Large intestine (tissue), 12 donors: ENCODE data around the gene IL6ST. TPM values are rescaled to one million over a fixed set of nuclear protein-coding genes. Genes with fewer than 3 reads are reported as not detected.
A peak's percentile ranks its signal among the peaks of the same experiment; 100 is the strongest.
"Not testable (repeated sequence)": the region's sequence is repeated elsewhere in the genome, so short reads cannot be mapped to it uniquely, and the experiment has no call there.

ENCODE experiments used
- DNase-seq, 2 donors: peaks; one replicate each; pipeline versions ENCODE4 v3.0.0 to v3.0.0-alpha.2; 2013
- H3K27ac ChIP-seq: one replicate; pipeline ENCODE4 v1.5.1; 2013; ENCODE audit warnings: low read length
- H3K27me3 ChIP-seq: 2 replicates; pipeline ENCODE4 v1.6.1; 2013; ENCODE audit warnings: low read length; ENCODE audit not compliant: control insufficient read depth, insufficient read depth
- H3K36me3 ChIP-seq: 2 replicates; pipeline ENCODE4 v1.6.1; 2013; ENCODE audit warnings: low read length; ENCODE audit not compliant: control insufficient read depth, insufficient read depth
- H3K4me1 ChIP-seq: one replicate; pipeline ENCODE4 v1.6.1; 2013; ENCODE audit warnings: low read length; ENCODE audit not compliant: control insufficient read depth, insufficient read depth
- H3K4me3 ChIP-seq: one replicate; pipeline ENCODE4 v1.5.1; 2013; ENCODE audit warnings: low read length
- H3K9me3 ChIP-seq: one replicate; pipeline ENCODE4 v1.6.1; 2013; ENCODE audit warnings: mild to moderate bottlenecking, low read depth, low read length, moderate library complexity; ENCODE audit not compliant: control insufficient read depth
- WGBS: methylation state at CpG from one replicate; pipeline ENCODE4 v1.1.5; 2013; ENCODE audit warnings: low lambda C conversion rate; ENCODE audit not compliant: insufficient coverage; 5-methylcytosine and 5-hydroxymethylcytosine counted together
- long read RNA-seq, 11 donors: transcript quantifications; one replicate each; lab custom pipeline, GENCODE V29; 2026
- polyA plus RNA-seq: library from polyadenylated mRNA; unstranded; fragments of 120-200 nt; gene quantifications from one replicate; pipeline ENCODE4 v1.2.1, GENCODE V29; 2013

IL6ST gene
- 55.2 TPM for polyA plus RNA-seq
- long read RNA-seq, donor 1, full-length matches to known transcripts, result 6 of 133 reads
- long read RNA-seq, donor 1, partial matches to known transcripts, result 0 of 133 reads
- long read RNA-seq, donor 1, other reads (novel, unspliced or antisense), result 127 of 133 reads
- long read RNA-seq, donor 2, full-length matches to known transcripts, result 20 of 364 reads
- long read RNA-seq, donor 2, partial matches to known transcripts, result 6 of 364 reads
- long read RNA-seq, donor 2, other reads (novel, unspliced or antisense), result 338 of 364 reads
- long read RNA-seq, donor 3, full-length matches to known transcripts, result 10 of 579 reads
- long read RNA-seq, donor 3, partial matches to known transcripts, result 0 of 579 reads
- long read RNA-seq, donor 3, other reads (novel, unspliced or antisense), result 569 of 579 reads
- long read RNA-seq, donor 4, partial matches to known transcripts, result 0 of 32 reads
- long read RNA-seq, donor 4, other reads (novel, unspliced or antisense), result 31 of 32 reads
- long read RNA-seq, donor 5, full-length matches to known transcripts, result 9 of 102 reads
- long read RNA-seq, donor 5, partial matches to known transcripts, result 0 of 102 reads
- long read RNA-seq, donor 5, other reads (novel, unspliced or antisense), result 93 of 102 reads
- long read RNA-seq, donor 6, full-length matches to known transcripts, result 22 of 321 reads
- long read RNA-seq, donor 6, partial matches to known transcripts, result 6 of 321 reads
- long read RNA-seq, donor 6, other reads (novel, unspliced or antisense), result 293 of 321 reads
- long read RNA-seq, donor 7, full-length matches to known transcripts, result 6 of 100 reads
- long read RNA-seq, donor 7, partial matches to known transcripts, result 0 of 100 reads
- long read RNA-seq, donor 7, other reads (novel, unspliced or antisense), result 94 of 100 reads
- long read RNA-seq, donor 8, full-length matches to known transcripts, result 6 of 351 reads
- long read RNA-seq, donor 8, partial matches to known transcripts, result 0 of 351 reads
- long read RNA-seq, donor 8, other reads (novel, unspliced or antisense), result 345 of 351 reads
- long read RNA-seq, donor 9, full-length matches to known transcripts, result 4 of 266 reads
- long read RNA-seq, donor 9, partial matches to known transcripts, result 0 of 266 reads
- long read RNA-seq, donor 9, other reads (novel, unspliced or antisense), result 262 of 266 reads
- long read RNA-seq, donor 10, full-length matches to known transcripts, result 11 of 12,111 reads
- long read RNA-seq, donor 10, partial matches to known transcripts, result 11,987 of 12,111 reads
- long read RNA-seq, donor 10, other reads (novel, unspliced or antisense), result 113 of 12,111 reads
- long read RNA-seq, donor 11, full-length matches to known transcripts, result 8 of 144 reads
- long read RNA-seq, donor 11, partial matches to known transcripts, result 0 of 144 reads
- long read RNA-seq, donor 11, other reads (novel, unspliced or antisense), result 136 of 144 reads

DNA sequence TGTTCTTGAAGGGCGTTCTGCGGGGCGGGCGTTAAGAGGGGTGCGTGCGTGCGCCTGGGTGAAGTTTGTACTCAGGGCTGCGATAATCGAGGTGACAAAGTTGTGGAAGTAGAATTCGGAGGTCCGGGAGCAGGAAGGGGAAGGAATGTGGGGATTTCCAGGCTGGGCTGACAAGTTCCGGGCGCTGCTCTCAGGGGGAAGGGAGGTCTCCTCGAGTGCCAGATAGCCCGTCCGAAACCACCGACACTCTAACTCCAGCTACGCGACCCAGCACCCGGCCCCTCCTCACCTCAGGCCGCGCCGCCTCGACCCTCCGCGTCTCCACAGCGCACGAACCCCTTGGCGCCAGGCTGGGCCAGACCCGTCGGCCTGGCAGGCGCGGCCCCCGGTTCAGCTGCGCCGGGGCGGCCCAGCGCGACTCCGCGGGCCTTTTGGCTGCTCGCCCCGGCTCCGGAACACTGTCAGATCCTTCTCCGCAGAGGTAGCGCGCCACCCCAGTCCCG is at the start of gene IL6ST:
Gene IL6ST, minus strand, starts transcription at position 469 of the 503 bp plus-strand sequence. CDS start 18,685 bp downstream, outside the sequence.
- peak within 1 kb of the TSS; percentile 98 for H3K27ac ChIP-seq
- H3K9me3 ChIP-seq, result no peaks in the 10 kb centered on the region
- WGBS, result no CpG with 5 or more reads among the region's 48 CpGs
- no peaks in the 10 kb centered on the region for H3K27me3 ChIP-seq
- H3K4me1 ChIP-seq, result peaks cover 5% of the 10 kb centered on the region
- no peaks in the 10 kb centered on the region for H3K36me3 ChIP-seq
- peak within 1 kb of the TSS; percentile 62 for H3K4me3 ChIP-seq
- peak; percentile 65 to 83 for DNase-seq

DNA sequence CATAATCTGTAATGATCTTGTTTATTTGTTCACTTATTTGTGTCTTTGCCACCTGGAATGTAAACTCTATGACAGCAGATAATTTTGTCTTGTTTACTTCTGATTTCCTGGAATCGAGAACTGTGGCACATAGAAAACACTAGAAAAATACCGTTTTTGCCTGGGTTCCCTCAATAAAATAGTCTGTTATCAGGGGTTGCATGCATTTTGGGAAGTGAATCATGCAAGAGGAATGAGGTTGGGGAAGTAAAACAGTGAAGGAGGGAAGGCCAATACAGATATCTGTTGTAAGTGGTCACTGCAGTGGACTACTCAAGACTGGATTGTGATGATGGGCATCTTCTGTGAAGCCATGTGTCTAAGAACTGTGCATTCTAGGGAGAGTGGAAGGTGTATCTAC is 45.2 kb upstream of the IL6ST start:
- Histone ChIP-seq H3K36me3 (no peaks in the 10 kb centered on the region), H3K27ac (no peak overlapping the region), H3K4me1 (no peaks in the 10 kb centered on the region), H3K4me3 (no peak overlapping the region), H3K9me3 (peaks cover 8% of the 10 kb centered on the region), H3K27me3 (no peaks in the 10 kb centered on the region)
- no peak for DNase-seq
- WGBS, result 80% methylated on average over 2 of the region's 2 CpGs

DNA sequence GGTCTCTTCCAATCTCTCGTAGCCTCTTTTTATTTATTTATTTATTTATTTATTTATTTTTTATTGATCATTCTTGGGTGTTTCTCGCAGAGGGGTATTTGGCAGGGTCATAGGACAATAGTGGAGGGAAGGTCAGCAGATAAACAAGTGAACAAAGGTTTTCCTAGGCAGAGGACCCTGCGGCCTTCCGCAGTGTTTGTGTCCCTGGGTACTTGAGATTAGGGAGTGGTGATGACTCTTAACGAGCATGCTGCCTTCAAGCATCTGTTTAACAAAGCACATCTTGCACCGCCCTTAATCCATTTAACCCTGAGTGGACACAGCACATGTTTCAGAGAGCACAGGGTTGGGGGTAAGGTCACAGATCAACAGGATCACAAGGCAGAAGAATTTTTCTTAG is 43.4 kb upstream of the IL6ST start:
- WGBS, result 100% methylated on average over 1 of the region's 6 CpGs
- not testable (repeated sequence) for H3K36me3 ChIP-seq, H3K27ac ChIP-seq, H3K27me3 ChIP-seq, H3K9me3 ChIP-seq, H3K4me3 ChIP-seq, H3K4me1 ChIP-seq, DNase-seq

DNA sequence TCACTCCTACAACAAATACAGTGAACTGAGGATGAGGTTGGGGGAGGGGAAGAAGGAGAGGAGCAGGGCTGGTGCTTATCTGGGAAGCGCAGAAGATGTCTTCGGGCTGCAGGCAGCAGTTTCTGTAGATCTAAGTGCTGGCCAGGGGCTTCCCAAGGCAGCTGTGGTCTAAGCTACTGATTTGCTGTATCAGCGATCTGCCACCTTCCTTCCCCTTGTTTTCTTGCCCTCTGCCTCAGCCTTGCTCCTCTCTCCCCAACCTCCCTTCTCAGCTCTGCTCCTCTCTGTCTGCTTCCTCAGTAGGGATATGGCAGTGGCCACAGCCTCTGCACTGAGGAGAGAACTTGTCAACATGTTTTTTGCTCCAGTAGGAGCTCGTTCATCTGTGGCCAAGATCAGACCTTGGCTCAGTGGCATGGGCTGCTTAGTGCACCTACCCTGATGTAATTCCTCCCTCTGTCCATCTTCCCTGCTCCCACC is 42.8 kb upstream of the IL6ST start:
- no CpG with 5 or more reads among the region's 4 CpGs for WGBS
- H3K4me3 ChIP-seq, result no peak overlapping the region
- no peaks in the 10 kb centered on the region for H3K36me3 ChIP-seq
- H3K27me3 ChIP-seq, result no peaks in the 10 kb centered on the region
- peaks cover 6% of the 10 kb centered on the region for H3K9me3 ChIP-seq
- H3K4me1 ChIP-seq, result no peaks in the 10 kb centered on the region
- no peak for DNase-seq
- no peak overlapping the region for H3K27ac ChIP-seq

DNA sequence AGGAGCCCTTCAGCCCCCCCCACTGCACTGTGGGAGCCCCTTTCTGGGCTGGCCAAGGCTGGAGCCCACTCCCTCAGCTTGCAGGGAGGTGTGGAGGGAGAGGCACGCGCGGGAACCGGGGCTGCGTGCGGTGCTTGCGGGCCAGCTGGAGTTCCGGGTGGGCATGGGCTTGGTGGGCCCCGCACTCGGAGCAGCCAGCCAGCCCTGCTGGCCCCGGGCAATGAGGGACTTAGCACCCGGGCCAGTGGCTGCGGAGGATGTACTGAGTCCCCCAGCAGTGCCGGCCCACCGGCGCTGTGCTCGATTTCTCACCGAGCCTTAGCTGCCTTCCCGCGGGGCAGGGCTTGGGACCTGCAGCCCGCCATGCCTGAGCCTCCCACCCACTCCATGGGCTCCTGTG is 40.6 kb upstream of the IL6ST start:
- no CpG with 5 or more reads among the region's 21 CpGs for WGBS
- not testable (repeated sequence) for H3K9me3 ChIP-seq, H3K27ac ChIP-seq, DNase-seq, H3K4me1 ChIP-seq, H3K4me3 ChIP-seq, H3K27me3 ChIP-seq, H3K36me3 ChIP-seq

DNA sequence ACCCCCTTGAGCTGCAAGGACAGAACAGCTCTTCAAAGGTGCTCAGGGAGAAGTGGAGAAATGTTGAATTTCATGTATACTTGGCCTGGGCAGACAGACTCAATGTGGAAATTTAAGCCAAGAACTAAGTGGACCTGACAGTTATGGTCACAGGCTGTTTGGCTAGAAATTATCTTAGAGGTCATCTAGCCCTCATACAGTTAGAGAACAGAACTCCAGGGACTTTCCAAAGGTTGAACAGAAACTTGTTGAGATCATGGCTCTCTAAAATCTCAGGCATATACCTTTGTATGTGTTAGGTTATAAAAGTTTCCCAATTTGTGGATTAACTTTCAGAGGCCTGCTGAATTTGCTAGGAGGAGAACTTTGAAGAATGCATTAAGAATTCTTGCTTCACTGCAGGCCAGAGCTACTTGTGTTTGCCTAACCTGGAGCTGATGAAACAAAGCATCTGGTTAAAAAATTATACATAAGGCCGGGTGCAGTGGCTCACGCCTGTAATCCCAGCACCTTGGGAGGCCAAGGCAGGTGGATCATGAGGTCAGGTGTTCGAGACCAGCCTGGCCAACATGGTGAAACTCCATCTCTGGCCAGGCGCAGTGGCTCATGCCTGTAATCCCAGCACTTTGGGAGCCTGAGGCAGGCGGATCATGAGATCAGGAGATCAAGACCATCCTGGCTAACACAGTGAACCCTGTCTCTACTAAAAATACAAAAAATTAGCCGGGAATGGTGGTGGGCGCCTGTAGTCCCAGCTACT is 35.3 kb upstream of the IL6ST start:
- H3K4me1 ChIP-seq, result peaks cover 10% of the 10 kb centered on the region
- not testable (repeated sequence) for H3K36me3 ChIP-seq, DNase-seq, H3K4me3 ChIP-seq, H3K27ac ChIP-seq, H3K27me3 ChIP-seq, H3K9me3 ChIP-seq
- WGBS, result no CpG with 5 or more reads among the region's 7 CpGs

DNA sequence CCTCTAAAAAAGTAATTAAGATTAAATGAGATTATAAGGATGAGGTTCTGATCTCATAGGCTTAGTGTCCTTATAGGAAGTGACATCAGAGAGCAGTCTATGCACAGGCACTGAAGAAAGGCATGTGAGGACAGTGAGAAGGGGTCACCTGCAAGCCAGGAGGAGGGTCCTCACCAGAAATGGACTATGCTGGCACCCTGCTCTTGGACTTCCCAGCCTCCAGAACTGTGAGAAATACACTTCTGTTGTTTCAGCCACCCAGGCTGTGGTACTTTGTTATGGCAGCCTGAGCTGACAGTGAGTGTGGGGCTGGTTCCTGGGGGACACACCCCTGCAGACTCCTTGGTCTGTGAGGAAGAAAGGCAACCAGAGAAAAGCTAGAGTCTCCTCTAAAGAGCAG is 34.7 kb upstream of the IL6ST start:
- H3K27me3 ChIP-seq, result no peaks in the 10 kb centered on the region
- no peak overlapping the region for H3K4me3 ChIP-seq
- H3K36me3 ChIP-seq, result no peaks in the 10 kb centered on the region
- H3K9me3 ChIP-seq, result no peaks in the 10 kb centered on the region
- DNase-seq, result no peak
- H3K4me1 ChIP-seq, result peaks cover 16% of the 10 kb centered on the region
- no peak overlapping the region for H3K27ac ChIP-seq

DNA sequence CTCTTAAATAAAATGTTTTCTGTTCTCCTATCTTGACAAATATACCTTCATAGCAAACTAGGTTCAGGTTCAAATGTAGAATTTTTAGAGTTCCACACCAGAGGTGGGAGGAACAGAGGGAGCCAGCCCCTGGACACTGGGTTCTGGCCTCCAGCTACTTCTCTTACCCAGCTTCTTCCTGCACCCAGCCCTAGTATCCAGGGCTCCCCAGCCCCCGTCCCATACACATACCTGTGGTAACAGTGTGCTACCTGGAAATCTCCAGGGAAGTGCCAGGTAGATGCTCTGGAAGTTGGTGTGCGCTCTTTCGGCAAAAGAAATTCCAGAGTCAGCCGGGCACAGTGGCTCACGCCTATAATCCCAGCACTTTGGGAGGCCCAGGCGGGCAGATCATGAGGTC is 33.9 kb upstream of the IL6ST start:
- no peak overlapping the region for H3K27ac ChIP-seq
- WGBS, result no CpG with 5 or more reads among the region's 6 CpGs
- no peaks in the 10 kb centered on the region for H3K27me3 ChIP-seq
- peaks cover 17% of the 10 kb centered on the region for H3K4me1 ChIP-seq
- no peaks in the 10 kb centered on the region for H3K9me3 ChIP-seq
- H3K36me3 ChIP-seq, result no peaks in the 10 kb centered on the region
- no peak overlapping the region for H3K4me3 ChIP-seq
- no peak for DNase-seq

DNA sequence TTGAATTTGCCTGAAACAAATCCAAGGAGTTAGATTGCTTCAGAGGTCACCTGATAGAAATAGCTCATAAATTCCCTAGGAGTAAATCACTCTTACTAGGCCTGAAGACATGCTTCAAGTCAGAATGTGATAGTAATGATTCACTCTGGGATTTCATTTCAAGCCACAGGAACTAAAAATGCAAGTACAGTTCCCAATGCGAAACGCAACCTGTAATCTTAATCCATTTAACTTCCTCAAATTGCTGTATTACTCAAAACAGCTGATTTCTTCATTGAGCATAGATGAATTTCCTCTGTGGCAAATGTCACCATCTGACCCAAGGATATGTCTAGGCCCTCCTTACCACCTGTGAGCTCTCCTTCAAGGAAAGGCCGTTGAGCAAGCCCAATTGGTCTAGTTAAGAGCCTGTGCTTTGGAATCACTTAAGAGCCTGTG is 32.1 kb upstream of the IL6ST start:
- peak; percentile 51 to 67 for DNase-seq
- peak overlapping the region; percentile 51 for H3K27ac ChIP-seq
- no CpG with 5 or more reads among the region's 3 CpGs for WGBS

More for the DNA sequence above, 32.1 kb upstream of the IL6ST start:
- Histone ChIP-seq H3K9me3 (no peaks in the 10 kb centered on the region), H3K4me1 (peaks cover 17% of the 10 kb centered on the region), H3K4me3 (no peak overlapping the region), H3K27me3 (no peaks in the 10 kb centered on the region), H3K36me3 (no peaks in the 10 kb centered on the region)
